Endodermal cell (in vitro differentiated cells): Measurements from ENCODE around the gene FIZ1. TPM values are rescaled to one million over a fixed set of nuclear protein-coding genes. Genes with fewer than 3 reads are reported as not detected.
"Not testable (repeated sequence)": the region's sequence is repeated elsewhere in the genome, so short reads cannot be mapped to it uniquely, and the experiment has no call there.

ENCODE experiments used
- DNase-seq: peaks from one replicate; pipeline ENCODE4 v3.0.0-alpha.2; 2017
- H3K27ac ChIP-seq: 2 replicates; pipeline ENCODE4 v1.5.1; 2013; ENCODE audit warnings: mild to moderate bottlenecking, low read depth, low read length, moderate library complexity
- H3K27me3 ChIP-seq: 2 replicates; pipeline ENCODE4 v1.6.1; 2013; ENCODE audit warnings: mild to moderate bottlenecking, low read length, moderate library complexity; ENCODE audit not compliant: insufficient read depth, control insufficient read depth, poor library complexity, severe bottlenecking
- H3K36me3 ChIP-seq: 2 replicates; pipeline ENCODE4 v1.7.0; 2013; ENCODE audit warnings: mild to moderate bottlenecking, low read length, moderate library complexity; ENCODE audit not compliant: control insufficient read depth, insufficient read depth
- H3K4me1 ChIP-seq: one replicate; pipeline ENCODE4 v1.7.0; 2013; ENCODE audit warnings: low read length; ENCODE audit not compliant: control insufficient read depth, insufficient read depth
- H3K4me3 ChIP-seq: 2 replicates; pipeline ENCODE4 v1.5.1; 2013; ENCODE audit warnings: mild to moderate bottlenecking, low read length, moderate library complexity
- H3K9ac ChIP-seq: 2 replicates; pipeline ENCODE4 v1.6.1; 2013; ENCODE audit warnings: mild to moderate bottlenecking, low read length, moderate library complexity; ENCODE audit not compliant: poor library complexity, severe bottlenecking; ENCODE audit errors: extremely low read depth
- H3K9me3 ChIP-seq: 2 replicates; pipeline ENCODE4 v1.6.1; 2013; ENCODE audit warnings: mild to moderate bottlenecking, low read length, moderate library complexity; ENCODE audit not compliant: control insufficient read depth
- H3K27ac Mint-ChIP-seq: 2 replicates; pipeline ENCODE4 v1.8.0; 2020; ENCODE audit warnings: mixed read lengths
- H3K27me3 Mint-ChIP-seq: 2 replicates; pipeline ENCODE4 v1.8.0; 2021; ENCODE audit warnings: mild to moderate bottlenecking, mixed read lengths; ENCODE audit not compliant: insufficient read depth
- H3K36me3 Mint-ChIP-seq: 2 replicates; pipeline ENCODE4 v1.8.0; 2020; ENCODE audit warnings: low read depth, mixed read lengths
- H3K4me1 Mint-ChIP-seq: 2 replicates; pipeline ENCODE4 v1.8.0; 2020; ENCODE audit warnings: mixed read lengths
- H3K4me3 Mint-ChIP-seq: 2 replicates; pipeline ENCODE4 v1.8.0; 2020; ENCODE audit warnings: mild to moderate bottlenecking, moderate library complexity, mixed read lengths
- H3K9me3 Mint-ChIP-seq: 2 replicates; pipeline ENCODE4 v1.8.0; 2020; ENCODE audit warnings: mild to moderate bottlenecking, mixed read lengths
- WGBS, 2 experiments: methylation state at CpG; one replicate each; pipeline versions ENCODE4 v1.1.5 to v1.1.7; 2013; ENCODE audit warnings: missing lambda C conversion rate in 2 of 2, mixed read lengths in 1 of 2; ENCODE audit not compliant: insufficient coverage in 1 of 2, insufficient read length in 1 of 2; 5-methylcytosine and 5-hydroxymethylcytosine counted together
- total RNA-seq, 2 donors: library from RNA; stranded (reverse); fragmentation: NEBNext Ultra II Directional in 1 of 2; extraction: Animal tissue kit (Norgen Biotek cat#: 25700) in 1 of 2; gene quantifications; 2 replicates in 1 of 2; 3 replicates in 1 of 2; pipeline ENCODE4 v1.2.1, GENCODE V29; 2021
- TF ChIP-seq, protein P1 (sequence below): fragments of 200-600 bp; sonication (generic); conservative IDR thresholded peaks from 2 replicates; pipeline ENCODE4 v1.5.0; 2021; ENCODE audit warnings: antibody characterized with exemption, mild to moderate bottlenecking

Gene FIZ1
- total RNA-seq, 2 donors from 2014 or later, result 19.7 to 21.1 TPM

DNA sequence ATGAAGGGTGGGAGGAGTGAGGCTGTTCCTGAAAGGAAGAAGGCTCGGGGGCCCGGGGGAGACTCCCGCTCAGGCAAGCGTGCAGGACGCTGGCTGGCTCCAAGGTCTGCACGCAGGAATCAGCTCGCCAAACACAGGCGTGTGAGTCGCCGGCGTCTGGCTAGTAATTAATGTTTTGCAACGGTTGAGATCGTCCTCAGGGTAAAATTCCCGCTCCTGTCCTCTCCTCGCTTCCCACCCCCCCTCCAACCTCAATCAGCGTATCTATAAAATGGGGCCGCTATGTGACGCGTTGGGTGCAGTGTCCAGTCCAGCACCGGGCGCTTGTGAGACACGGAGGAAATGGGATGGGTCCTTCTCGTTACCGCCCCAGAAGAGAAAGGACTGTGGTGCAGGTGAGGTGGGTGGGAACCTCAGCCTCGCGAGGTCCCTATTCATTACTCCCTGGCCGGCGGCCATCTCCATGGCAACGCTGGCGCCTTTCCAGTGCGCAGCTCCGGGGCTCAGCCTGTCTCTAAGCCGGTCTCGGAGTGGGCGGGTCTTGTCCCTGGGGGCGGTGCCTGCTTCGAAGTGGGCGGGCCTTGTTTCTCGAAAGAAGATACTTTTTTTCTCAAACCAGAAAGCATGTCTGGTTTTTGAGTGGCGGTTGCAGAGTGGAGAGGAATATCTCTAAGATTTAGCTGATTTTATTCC, 12.2 kb downstream of the FIZ1 start:
- DNase-seq, result peak; percentile 98
- no peaks in the 10 kb centered on the region for H3K9me3 Mint-ChIP-seq
- Histone ChIP-seq H3K9me3 (no peaks in the 10 kb centered on the region), H3K4me1 (no peaks in the 10 kb centered on the region), H3K36me3 (peaks cover 4% of the 10 kb centered on the region), H3K27me3 (no peaks in the 10 kb centered on the region), H3K27ac (peak overlapping the region; percentile 78), H3K9ac (peak overlapping the region; percentile 50), H3K4me3 (peak overlapping the region; percentile 77)
- peaks cover 19% of the 10 kb centered on the region for H3K27me3 Mint-ChIP-seq
- H3K36me3 Mint-ChIP-seq, result peaks cover 5% of the 10 kb centered on the region
- peak overlapping the region; percentile 61 for H3K4me3 Mint-ChIP-seq
- H3K4me1 Mint-ChIP-seq, result peaks cover 14% of the 10 kb centered on the region
- 2 to 5% methylated on average over 26 to 40 of the region's 40 CpGs for WGBS, 2 experiments
- TF ChIP-seq, protein P1, sequence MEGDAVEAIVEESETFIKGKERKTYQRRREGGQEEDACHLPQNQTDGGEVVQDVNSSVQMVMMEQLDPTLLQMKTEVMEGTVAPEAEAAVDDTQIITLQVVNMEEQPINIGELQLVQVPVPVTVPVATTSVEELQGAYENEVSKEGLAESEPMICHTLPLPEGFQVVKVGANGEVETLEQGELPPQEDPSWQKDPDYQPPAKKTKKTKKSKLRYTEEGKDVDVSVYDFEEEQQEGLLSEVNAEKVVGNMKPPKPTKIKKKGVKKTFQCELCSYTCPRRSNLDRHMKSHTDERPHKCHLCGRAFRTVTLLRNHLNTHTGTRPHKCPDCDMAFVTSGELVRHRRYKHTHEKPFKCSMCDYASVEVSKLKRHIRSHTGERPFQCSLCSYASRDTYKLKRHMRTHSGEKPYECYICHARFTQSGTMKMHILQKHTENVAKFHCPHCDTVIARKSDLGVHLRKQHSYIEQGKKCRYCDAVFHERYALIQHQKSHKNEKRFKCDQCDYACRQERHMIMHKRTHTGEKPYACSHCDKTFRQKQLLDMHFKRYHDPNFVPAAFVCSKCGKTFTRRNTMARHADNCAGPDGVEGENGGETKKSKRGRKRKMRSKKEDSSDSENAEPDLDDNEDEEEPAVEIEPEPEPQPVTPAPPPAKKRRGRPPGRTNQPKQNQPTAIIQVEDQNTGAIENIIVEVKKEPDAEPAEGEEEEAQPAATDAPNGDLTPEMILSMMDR, result no peak
- H3K27ac Mint-ChIP-seq, result peak overlapping the region; percentile 95

DNA sequence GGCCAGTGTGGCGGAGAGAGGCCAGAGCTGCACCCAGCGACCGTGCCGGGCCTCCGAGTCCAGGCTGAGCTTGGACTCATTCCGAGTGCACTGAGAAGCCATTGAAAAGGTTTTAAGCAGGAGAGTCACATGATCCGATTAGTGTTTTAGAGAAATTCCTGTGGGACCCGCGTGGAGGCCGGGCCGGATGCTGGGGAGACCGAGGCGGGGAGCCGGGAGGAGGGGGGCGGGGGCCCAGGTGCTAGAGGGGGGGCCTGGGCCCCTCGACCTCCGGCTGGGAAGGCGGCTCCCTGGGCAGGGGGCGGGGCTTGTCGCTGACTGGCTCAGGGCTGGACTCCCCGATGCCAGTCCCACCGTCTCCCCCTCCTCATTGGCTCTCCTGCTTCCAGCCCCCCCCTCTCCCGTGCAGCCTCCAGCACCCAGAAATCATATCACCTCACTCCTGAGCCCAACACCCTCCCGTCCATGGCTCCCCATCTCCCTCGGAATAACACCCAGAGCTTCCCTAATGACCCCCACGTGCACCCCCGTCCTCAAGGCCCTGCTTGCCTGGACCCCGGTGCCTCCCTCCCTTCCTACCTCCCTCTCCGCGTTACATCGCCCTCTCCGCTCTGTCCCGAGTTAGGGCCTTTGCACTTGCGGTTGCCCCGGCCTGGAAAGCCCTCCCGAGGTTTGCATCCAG, 13.5 kb downstream of the FIZ1 start:
- H3K27me3 ChIP-seq, result no peaks in the 10 kb centered on the region
- H3K4me3 Mint-ChIP-seq, result peak overlapping the region; percentile 61

GRCh38 chr19:55584871-55585270, 14.4 kb downstream of the FIZ1 start:
- 94 to 95% methylated on average over 11 of the region's 11 CpGs for WGBS, 2 experiments
- no peak overlapping the region for H3K4me3 Mint-ChIP-seq
- Histone ChIP-seq H3K4me1 (no peaks in the 10 kb centered on the region), H3K4me3 (no peak overlapping the region), H3K27me3 (no peaks in the 10 kb centered on the region), H3K9ac (no peak overlapping the region), H3K36me3 (no peaks in the 10 kb centered on the region), H3K9me3 (no peaks in the 10 kb centered on the region), H3K27ac (no peak overlapping the region)
- H3K9me3 Mint-ChIP-seq, result no peaks in the 10 kb centered on the region
- DNase-seq, result no peak
- peaks cover 3% of the 10 kb centered on the region for H3K27me3 Mint-ChIP-seq
- TF ChIP-seq, protein P1, result no peak
- peaks cover under 1% of the 10 kb centered on the region for H3K36me3 Mint-ChIP-seq
- H3K27ac Mint-ChIP-seq, result no peak overlapping the region
- H3K4me1 Mint-ChIP-seq, result peaks cover 17% of the 10 kb centered on the region

More for the DNA sequence above, 13.5 kb downstream of the FIZ1 start:
- H3K9ac ChIP-seq, result peak overlapping the region; percentile 6
- TF ChIP-seq, protein P1, result no peak
- peak overlapping the region; percentile 70 for H3K27ac ChIP-seq
- peak; percentile 91 for DNase-seq
- H3K36me3 ChIP-seq, result no peaks in the 10 kb centered on the region
- Mint-ChIP-seq H3K36me3 (no peaks in the 10 kb centered on the region), H3K4me1 (peaks cover 22% of the 10 kb centered on the region), H3K9me3 (no peaks in the 10 kb centered on the region), H3K27ac (peak overlapping the region; percentile 95), H3K27me3 (peaks cover 9% of the 10 kb centered on the region)
- no peaks in the 10 kb centered on the region for H3K9me3 ChIP-seq
- 23 to 26% methylated on average over 9 to 34 of the region's 36 CpGs for WGBS, 2 experiments
- H3K4me3 ChIP-seq, result peak overlapping the region; percentile 77
- H3K4me1 ChIP-seq, result no peaks in the 10 kb centered on the region

- H3K4me3 ChIP-seq, H3K4me1 ChIP-seq, H3K27me3 ChIP-seq, H3K9ac ChIP-seq, H3K36me3 Mint-ChIP-seq, H3K9me3 ChIP-seq, DNase-seq, H3K27ac Mint-ChIP-seq, H3K27ac ChIP-seq, H3K4me3 Mint-ChIP-seq, H3K36me3 ChIP-seq, H3K27me3 Mint-ChIP-seq, H3K9me3 Mint-ChIP-seq: not testable (repeated sequence)
- WGBS, 2 experiments, result 86 to 96% methylated on average over 3 to 8 of the region's 8 CpGs
- H3K4me1 Mint-ChIP-seq, result peaks cover 16% of the 10 kb centered on the region
These were observed 15.4 kb downstream of the FIZ1 start for GRCh38 chr19:55583897-55584296.

DNA sequence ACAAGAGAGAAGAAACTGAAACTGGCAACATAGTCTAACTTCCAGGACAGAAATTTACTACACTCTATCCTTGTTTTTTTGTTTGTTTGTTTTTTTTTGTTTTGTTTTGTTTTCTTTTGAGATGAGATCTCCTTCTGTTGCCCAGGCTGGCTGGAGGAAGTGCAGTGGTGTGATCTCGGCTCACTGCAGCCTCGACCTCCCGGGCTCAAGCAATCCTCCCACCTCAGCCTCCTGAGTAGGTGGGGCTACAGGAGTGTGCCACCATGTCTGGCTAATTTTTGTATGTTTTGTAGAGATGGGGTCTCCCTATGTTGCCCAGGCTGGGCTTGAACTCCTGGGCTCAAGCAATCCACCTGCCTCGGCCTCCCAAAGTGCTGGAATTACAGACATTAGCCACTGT, 17.0 kb downstream of the FIZ1 start:
- H3K27ac Mint-ChIP-seq, H3K4me3 Mint-ChIP-seq: not testable (repeated sequence)
- 91 to 94% methylated on average over 1 to 4 of the region's 4 CpGs for WGBS, 2 experiments

More for the DNA sequence above, 17.0 kb downstream of the FIZ1 start:
- not testable (repeated sequence) for H3K27ac ChIP-seq, H3K36me3 Mint-ChIP-seq, H3K4me1 ChIP-seq, H3K9me3 ChIP-seq, H3K36me3 ChIP-seq, H3K4me3 ChIP-seq, H3K27me3 Mint-ChIP-seq, H3K9ac ChIP-seq, H3K9me3 Mint-ChIP-seq, H3K27me3 ChIP-seq, DNase-seq
- peaks cover 16% of the 10 kb centered on the region for H3K4me1 Mint-ChIP-seq
